Astrocyte (in vitro differentiated cells and primary cell): ENCODE measurements around the gene KLHL26. TPM values are rescaled to one million over a fixed set of nuclear protein-coding genes. Genes with fewer than 3 reads are reported as not detected.

Source experiments
- DNase-seq: peaks from one replicate; pipeline ENCODE4 v3.0.0-alpha.2; 2010; ENCODE audit warnings: low read depth
- FAIRE-seq: peaks from 2 replicates; lab custom pipeline; 2011; peaks lifted over from hg19 to GRCh38; lab: Jason Lieb, UNC
- H2AFZ ChIP-seq: 2 replicates; pipeline ENCODE4 v1.6.0; 2012; ENCODE audit warnings: low read depth, low read length, inconsistent platforms
- H3K27ac ChIP-seq: 2 replicates; pipeline ENCODE4 v1.5.1; 2011; ENCODE audit warnings: low read depth, low read length, inconsistent platforms
- H3K27me3 ChIP-seq: 2 replicates; pipeline ENCODE4 v1.6.0; 2011; ENCODE audit warnings: low read length, inconsistent platforms; ENCODE audit not compliant: insufficient read depth
- H3K36me3 ChIP-seq: 2 replicates; pipeline ENCODE4 v1.5.1; 2011; ENCODE audit warnings: low read length, inconsistent platforms; ENCODE audit not compliant: insufficient read depth
- H3K4me1 ChIP-seq: 2 replicates; pipeline ENCODE4 v1.5.1; 2011; ENCODE audit warnings: low read length, inconsistent platforms; ENCODE audit not compliant: insufficient read depth
- H3K4me2 ChIP-seq: 2 replicates; pipeline ENCODE4 v1.6.0; 2012; ENCODE audit warnings: low read length, inconsistent platforms
- H3K4me3 ChIP-seq: 2 replicates; pipeline ENCODE4 v1.5.1; 2011; ENCODE audit warnings: low read depth, mild to moderate bottlenecking, low read length, inconsistent platforms; ENCODE audit not compliant: insufficient read depth
- H3K79me2 ChIP-seq: 2 replicates; pipeline ENCODE4 v1.6.0; 2012; ENCODE audit warnings: mild to moderate bottlenecking, low read length, inconsistent platforms; ENCODE audit not compliant: insufficient read depth
- H3K9ac ChIP-seq: 2 replicates; pipeline ENCODE4 v1.6.0; 2012; ENCODE audit warnings: mild to moderate bottlenecking, low read length, inconsistent platforms
- H3K9me3 ChIP-seq: 2 replicates; pipeline ENCODE4 v1.5.1; 2012; ENCODE audit warnings: low read depth, mild to moderate bottlenecking, low read length, inconsistent platforms; ENCODE audit not compliant: insufficient read depth
- H4K20me1 ChIP-seq: 2 replicates; pipeline ENCODE4 v1.6.0; 2012; ENCODE audit warnings: low read length, inconsistent platforms; ENCODE audit not compliant: insufficient read depth
- H3K27ac Mint-ChIP-seq: one replicate; pipeline ENCODE4 v1.8.0; 2021; ENCODE audit warnings: mild to moderate bottlenecking, mixed read lengths; ENCODE audit not compliant: unreplicated experiment
- H3K27me3 Mint-ChIP-seq: one replicate; pipeline ENCODE4 v1.8.0; 2021; ENCODE audit warnings: low read depth, mixed read lengths; ENCODE audit not compliant: unreplicated experiment
- H3K36me3 Mint-ChIP-seq: one replicate; pipeline ENCODE4 v1.8.0; 2021; ENCODE audit warnings: low read depth, mixed read lengths; ENCODE audit not compliant: unreplicated experiment
- H3K4me1 Mint-ChIP-seq: one replicate; pipeline ENCODE4 v1.8.0; 2021; ENCODE audit warnings: low read depth, mixed read lengths; ENCODE audit not compliant: unreplicated experiment
- H3K4me3 Mint-ChIP-seq: one replicate; pipeline ENCODE4 v1.8.0; 2021; ENCODE audit warnings: mild to moderate bottlenecking, moderate library complexity, mixed read lengths; ENCODE audit not compliant: unreplicated experiment
- H3K9me3 Mint-ChIP-seq: one replicate; pipeline ENCODE4 v1.8.0; 2021; ENCODE audit warnings: mild to moderate bottlenecking, mixed read lengths; ENCODE audit not compliant: unreplicated experiment
- CTCF ChIP-seq: IDR thresholded peaks from 2 replicates; pipeline ENCODE4 v1.5.1; 2011; ENCODE audit warnings: low read depth, mild to moderate bottlenecking, inconsistent platforms, low read length, moderate library complexity; ENCODE audit not compliant: insufficient read depth
- EZH2 ChIP-seq: IDR thresholded peaks from 2 replicates; pipeline ENCODE4 v1.6.1; 2012; ENCODE audit warnings: mild to moderate bottlenecking, low read length, inconsistent platforms; ENCODE audit not compliant: insufficient read depth
- total RNA-seq: library from RNA; stranded (reverse); gene quantifications from 2 replicates; pipeline ENCODE4 v1.2.1, GENCODE V29; 2021

KLHL26 gene
- total RNA-seq, 1 donor from 2014 or later = 4.4 TPM

- Mint-ChIP-seq H3K9me3 (no peaks in the 10 kb centered on the region), H3K36me3 (peaks cover 4% of the 10 kb centered on the region), H3K27me3 (peaks cover 3% of the 10 kb centered on the region), H3K4me1 (peaks cover 14% of the 10 kb centered on the region), H3K27ac (no peak overlapping the region), H3K4me3 (no peak overlapping the region)
- peaks cover 7% of the 10 kb centered on the region for H3K4me1 ChIP-seq
- H3K27me3 ChIP-seq = no peaks in the 10 kb centered on the region
- H3K79me2 ChIP-seq = no peaks in the 10 kb centered on the region
- H4K20me1 ChIP-seq = no peaks in the 10 kb centered on the region
- no peak overlapping the region for H3K9ac ChIP-seq
- H3K4me2 ChIP-seq = peak overlapping the region; percentile 36
- H3K27ac ChIP-seq = no peak overlapping the region
- no peak for TF ChIP-seq CTCF
- no peak for TF ChIP-seq EZH2
- no peaks in the 10 kb centered on the region for H3K9me3 ChIP-seq
- no peaks in the 10 kb centered on the region for H3K36me3 ChIP-seq
- H3K4me3 ChIP-seq = no peak overlapping the region
- no peak for DNase-seq
- no peak for FAIRE-seq
- no peak overlapping the region for H2AFZ ChIP-seq
These were observed 32.1 kb downstream of the KLHL26 start for GRCh38 chr19:18668744-18669523.

- Mint-ChIP-seq H3K9me3 (no peaks in the 10 kb centered on the region), H3K4me1 (peaks cover 12% of the 10 kb centered on the region), H3K27me3 (peaks cover 3% of the 10 kb centered on the region), H3K4me3 (peak overlapping the region; percentile 45), H3K36me3 (peaks cover 4% of the 10 kb centered on the region), H3K27ac (peak overlapping the region; percentile 84)
- no peaks in the 10 kb centered on the region for H3K9me3 ChIP-seq
- peak; percentile 54 for DNase-seq
- H3K79me2 ChIP-seq = no peaks in the 10 kb centered on the region
- H3K4me3 ChIP-seq = no peak overlapping the region
- H3K4me1 ChIP-seq = peaks cover 7% of the 10 kb centered on the region
- FAIRE-seq = no peak
- H2AFZ ChIP-seq = no peak overlapping the region
- H3K36me3 ChIP-seq = no peaks in the 10 kb centered on the region
- H3K4me2 ChIP-seq = peak overlapping the region; percentile 36
- H3K9ac ChIP-seq = no peak overlapping the region
- no peak overlapping the region for H3K27ac ChIP-seq
- no peaks in the 10 kb centered on the region for H4K20me1 ChIP-seq
- no peak for TF ChIP-seq EZH2
- TF ChIP-seq CTCF = no peak
- no peaks in the 10 kb centered on the region for H3K27me3 ChIP-seq
These were observed 32.6 kb downstream of the KLHL26 start for GRCh38 chr19:18669524-18669817.

- peaks cover 7% of the 10 kb centered on the region for H3K4me1 ChIP-seq
- Mint-ChIP-seq H3K27me3 (peaks cover 3% of the 10 kb centered on the region), H3K9me3 (no peaks in the 10 kb centered on the region), H3K27ac (peak overlapping the region; percentile 84), H3K36me3 (peaks cover 4% of the 10 kb centered on the region), H3K4me1 (peaks cover 12% of the 10 kb centered on the region), H3K4me3 (no peak overlapping the region)
- H3K9me3 ChIP-seq = no peaks in the 10 kb centered on the region
- H3K9ac ChIP-seq = no peak overlapping the region
- no peaks in the 10 kb centered on the region for H4K20me1 ChIP-seq
- no peak overlapping the region for H2AFZ ChIP-seq
- no peaks in the 10 kb centered on the region for H3K79me2 ChIP-seq
- TF ChIP-seq EZH2 = no peak
- TF ChIP-seq CTCF = no peak
- H3K36me3 ChIP-seq = no peaks in the 10 kb centered on the region
- no peak overlapping the region for H3K27ac ChIP-seq
- peak overlapping the region; percentile 36 for H3K4me2 ChIP-seq
- H3K27me3 ChIP-seq = no peaks in the 10 kb centered on the region
- FAIRE-seq = no peak
- H3K4me3 ChIP-seq = no peak overlapping the region
- no peak for DNase-seq
These were observed 33.1 kb downstream of the KLHL26 start for GRCh38 chr19:18669883-18670282.
